ENCODE results near the gene CRTC3. TPM values are rescaled to one million over a fixed set of nuclear protein-coding genes. Genes with fewer than 3 reads are reported as not detected.

CRTC3 gene
- total RNA-seq, 1 experiment from 2014 or later: 17.5 TPM

- no peak for DNase-seq
- Mint-ChIP-seq H3K36me3 (ENCODE audit: insufficient read depth, unreplicated experiment) (no peaks in the 10 kb centered on the region), H3K27me3 (ENCODE audit: unreplicated experiment) (no peaks in the 10 kb centered on the region), H3K4me3 (ENCODE audit: low read depth, unreplicated experiment) (no peak overlapping the region), H3K4me1 (ENCODE audit: low read depth, unreplicated experiment) (no peaks in the 10 kb centered on the region), H3K27ac (ENCODE audit: unreplicated experiment) (no peak overlapping the region), H3K9me3 (ENCODE audit: low read depth, unreplicated experiment) (no peaks in the 10 kb centered on the region)
- intact Hi-C loops (cut with micrococcal nuclease; ENCODE audit: unreplicated experiment): no loop called here
- no peak for TF ChIP-seq CTCF (IDR thresholded peaks at IDR 0.05; ENCODE audit: unreplicated experiment)
- CTCF ChIA-PET: no interaction called here
- no TSS peak for BruUV-seq (replicated peaks)
Observed at GRCh38 chr15:90570643-90571042, 40.9 kb downstream of the CRTC3 start.

- intact Hi-C loops (cut with micrococcal nuclease; ENCODE audit: unreplicated experiment): no loop called here
- CTCF ChIA-PET: interaction anchor here (0.5 kb wide), 1 partner anchor 256 kb away, joined by 3 read pairs; no protein-coding TSS in a partner anchor
- Mint-ChIP-seq H3K27me3 (ENCODE audit: unreplicated experiment) (no peaks in the 10 kb centered on the region), H3K36me3 (ENCODE audit: insufficient read depth, unreplicated experiment) (no peaks in the 10 kb centered on the region), H3K4me1 (ENCODE audit: low read depth, unreplicated experiment) (no peaks in the 10 kb centered on the region), H3K4me3 (ENCODE audit: low read depth, unreplicated experiment) (no peak overlapping the region), H3K9me3 (ENCODE audit: low read depth, unreplicated experiment) (no peaks in the 10 kb centered on the region), H3K27ac (ENCODE audit: unreplicated experiment) (no peak overlapping the region)
- BruUV-seq (replicated peaks): no TSS peak
- no peak for TF ChIP-seq CTCF (IDR thresholded peaks at IDR 0.05; ENCODE audit: unreplicated experiment)
- DNase-seq: no peak
Observed at GRCh38 chr15:90571063-90571541, 41.4 kb downstream of the CRTC3 start.

GRCh38 chr15:90572893-90573292, 43.2 kb downstream of the CRTC3 start:
- Mint-ChIP-seq H3K36me3 (ENCODE audit: insufficient read depth, unreplicated experiment) (no peaks in the 10 kb centered on the region), H3K4me3 (ENCODE audit: low read depth, unreplicated experiment) (no peak overlapping the region), H3K27me3 (ENCODE audit: unreplicated experiment) (no peaks in the 10 kb centered on the region), H3K4me1 (ENCODE audit: low read depth, unreplicated experiment) (no peaks in the 10 kb centered on the region), H3K9me3 (ENCODE audit: low read depth, unreplicated experiment) (no peaks in the 10 kb centered on the region), H3K27ac (ENCODE audit: unreplicated experiment) (no peak overlapping the region)
- CTCF ChIA-PET: interaction anchor here (0.6 kb wide), 1 partner anchor 49 kb away, joined by 4 read pairs; no protein-coding TSS in a partner anchor
- no peak for DNase-seq
- BruUV-seq (replicated peaks): no TSS peak
- intact Hi-C loops (cut with micrococcal nuclease; ENCODE audit: unreplicated experiment): no loop called here
- no peak for TF ChIP-seq CTCF (IDR thresholded peaks at IDR 0.05; ENCODE audit: unreplicated experiment)

GRCh38 chr15:90576711-90577389, 47.1 kb downstream of the CRTC3 start:
- no peaks in the 10 kb centered on the region for H3K4me1 Mint-ChIP-seq (ENCODE audit: low read depth, unreplicated experiment)

More at GRCh38 chr15:90576711-90577389, 47.1 kb downstream of the CRTC3 start:
- intact Hi-C loops (cut with micrococcal nuclease; ENCODE audit: unreplicated experiment): no loop called here
- no peak for TF ChIP-seq CTCF (IDR thresholded peaks at IDR 0.05; ENCODE audit: unreplicated experiment)
- H3K36me3 Mint-ChIP-seq (ENCODE audit: insufficient read depth, unreplicated experiment): no peaks in the 10 kb centered on the region
- no TSS peak for BruUV-seq (replicated peaks)
- no peaks in the 10 kb centered on the region for H3K27me3 Mint-ChIP-seq (ENCODE audit: unreplicated experiment)
- no peak overlapping the region for H3K27ac Mint-ChIP-seq (ENCODE audit: unreplicated experiment)
- no peak for DNase-seq
- H3K9me3 Mint-ChIP-seq (ENCODE audit: low read depth, unreplicated experiment): no peaks in the 10 kb centered on the region
- CTCF ChIA-PET: no interaction called here
- H3K4me3 Mint-ChIP-seq (ENCODE audit: low read depth, unreplicated experiment): no peak overlapping the region

Measured in Calu3 (cell line).